ENCODE measurements around the gene VOPP1.

Gene VOPP1

DNA sequence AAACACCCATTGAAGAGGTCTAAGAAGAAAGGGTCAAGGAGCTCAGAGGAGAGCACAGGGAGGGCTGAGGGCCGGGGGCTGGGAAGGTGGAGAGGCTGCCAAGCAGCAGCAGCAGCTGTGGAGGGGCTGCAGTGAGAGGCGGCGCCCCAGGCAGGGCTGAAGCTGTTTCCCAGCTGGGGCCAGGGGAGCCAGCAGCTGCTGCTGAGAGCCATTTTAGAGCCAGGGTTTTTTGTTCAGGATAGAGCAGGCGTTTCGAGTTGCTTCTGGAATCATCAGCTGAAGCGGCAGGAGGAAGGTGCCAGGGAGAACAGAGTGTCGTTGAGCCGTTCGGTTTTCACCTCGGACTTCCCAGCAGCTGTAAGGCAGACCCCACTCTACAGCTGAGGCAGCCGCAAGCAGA, 144.5 kb downstream of the VOPP1 start:
- Mint-ChIP-seq H3K4me3 (no peak overlapping the region), H3K27me3 (no peaks in the 10 kb centered on the region), H3K36me3 (peaks cover 8% of the 10 kb centered on the region), H3K9me3 (no peaks in the 10 kb centered on the region), H3K27ac (peak overlapping the region; percentile 59), H3K4me1 (peaks cover 8% of the 10 kb centered on the region)

DNA sequence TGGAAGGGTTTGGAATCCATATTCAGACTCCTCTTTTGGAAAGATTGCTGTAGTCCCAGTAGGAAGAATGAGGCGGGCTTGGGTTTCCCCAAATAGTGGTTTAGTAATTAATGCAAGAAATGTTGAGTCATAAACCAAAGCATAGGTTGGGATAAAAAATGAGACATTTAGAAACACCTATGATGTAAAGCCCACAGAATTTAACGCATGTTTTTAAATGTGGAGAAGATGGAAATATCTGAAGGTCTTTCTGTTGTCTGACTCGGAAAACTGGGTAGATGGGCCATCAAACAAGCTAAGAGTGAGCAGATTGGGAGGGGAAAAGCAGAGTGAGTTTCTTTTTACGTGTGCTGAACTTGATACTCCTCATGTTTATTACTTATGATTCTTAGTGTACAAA, 145.0 kb downstream of the VOPP1 start:
- Mint-ChIP-seq H3K27me3 (no peaks in the 10 kb centered on the region), H3K9me3 (no peaks in the 10 kb centered on the region), H3K27ac (peak overlapping the region; percentile 59), H3K4me1 (peaks cover 6% of the 10 kb centered on the region), H3K4me3 (no peak overlapping the region), H3K36me3 (peaks cover 8% of the 10 kb centered on the region)

DNA sequence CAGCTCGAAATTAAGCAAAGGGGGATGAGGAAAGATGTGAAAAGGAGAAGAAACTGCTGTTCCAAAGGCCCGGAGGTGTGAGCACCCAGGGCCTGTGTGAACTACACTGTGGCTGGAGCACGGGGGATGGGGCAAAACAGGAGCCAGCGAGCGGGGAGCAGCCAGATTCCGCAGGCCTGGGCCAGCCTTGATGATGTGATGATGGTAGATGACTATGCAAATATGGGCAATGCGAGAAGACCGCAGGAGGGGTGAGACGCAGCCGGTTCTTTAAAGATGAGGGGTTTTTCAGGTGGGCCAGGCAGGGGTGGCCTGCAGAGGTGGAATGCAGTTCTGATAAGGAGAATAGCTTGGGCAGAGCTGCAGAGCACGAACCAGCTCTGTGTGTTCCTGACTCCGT, 145.6 kb downstream of the VOPP1 start:
- H3K27ac Mint-ChIP-seq, result no peak overlapping the region
- no peaks in the 10 kb centered on the region for H3K9me3 Mint-ChIP-seq
- H3K4me1 Mint-ChIP-seq, result peaks cover 6% of the 10 kb centered on the region
- no peaks in the 10 kb centered on the region for H3K27me3 Mint-ChIP-seq
- peaks cover 8% of the 10 kb centered on the region for H3K36me3 Mint-ChIP-seq
- H3K4me3 Mint-ChIP-seq, result no peak overlapping the region

DNA sequence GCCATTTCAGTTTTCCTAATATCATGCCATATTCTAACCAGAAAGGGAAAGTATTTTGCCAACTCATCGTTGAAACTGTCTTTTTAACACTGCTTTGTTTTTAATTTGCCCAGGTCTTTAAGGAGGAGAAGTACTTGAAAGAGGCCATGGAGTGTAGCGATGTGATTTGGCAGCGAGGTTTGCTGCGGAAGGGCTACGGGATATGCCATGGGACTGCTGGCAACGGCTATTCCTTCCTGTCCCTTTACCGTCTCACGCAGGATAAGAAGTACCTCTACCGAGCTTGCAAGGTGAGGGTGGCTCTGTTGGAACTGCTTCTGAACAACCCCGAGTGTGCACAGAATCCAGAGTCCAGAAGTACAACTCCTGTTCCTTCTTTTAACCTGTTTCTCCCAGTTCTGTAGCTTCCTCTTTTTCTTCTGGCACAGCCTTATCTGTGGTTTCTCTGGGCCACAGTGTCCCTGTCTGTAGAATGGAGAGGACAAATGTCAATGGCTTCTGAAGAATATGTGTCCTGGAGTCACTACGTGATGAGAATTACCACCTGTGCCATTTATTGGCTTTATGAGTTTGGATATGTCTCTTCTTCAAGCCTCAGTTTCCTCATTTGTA, 147.1 kb downstream of the VOPP1 start:
- Mint-ChIP-seq H3K4me3 (no peak overlapping the region), H3K9me3 (no peaks in the 10 kb centered on the region), H3K36me3 (peaks cover 8% of the 10 kb centered on the region), H3K4me1 (peaks cover 6% of the 10 kb centered on the region), H3K27me3 (no peaks in the 10 kb centered on the region), H3K27ac (no peak overlapping the region)

DNA sequence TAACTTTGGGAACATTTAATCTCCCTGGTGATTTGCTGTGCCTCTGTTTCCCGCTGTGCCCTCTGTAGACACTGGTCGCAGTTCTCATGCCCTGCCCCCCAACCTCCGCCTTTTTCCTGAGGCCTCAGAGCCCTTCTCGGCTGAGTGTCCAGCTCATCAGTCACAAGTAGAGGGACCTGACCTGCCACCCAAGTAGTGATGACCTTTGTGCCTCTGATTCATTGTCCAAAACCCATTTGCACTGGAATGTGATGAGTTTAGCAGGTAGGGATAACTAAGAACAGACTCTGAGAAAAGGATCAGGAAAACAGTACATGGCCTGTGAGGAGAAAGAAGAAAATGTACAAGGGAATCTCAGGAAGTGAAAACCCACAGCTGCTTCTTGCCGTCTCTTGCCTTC, 148.4 kb downstream of the VOPP1 start:
- Mint-ChIP-seq H3K27me3 (no peaks in the 10 kb centered on the region), H3K36me3 (peaks cover 9% of the 10 kb centered on the region), H3K27ac (no peak overlapping the region), H3K4me3 (no peak overlapping the region), H3K4me1 (peaks cover 6% of the 10 kb centered on the region), H3K9me3 (no peaks in the 10 kb centered on the region)

DNA sequence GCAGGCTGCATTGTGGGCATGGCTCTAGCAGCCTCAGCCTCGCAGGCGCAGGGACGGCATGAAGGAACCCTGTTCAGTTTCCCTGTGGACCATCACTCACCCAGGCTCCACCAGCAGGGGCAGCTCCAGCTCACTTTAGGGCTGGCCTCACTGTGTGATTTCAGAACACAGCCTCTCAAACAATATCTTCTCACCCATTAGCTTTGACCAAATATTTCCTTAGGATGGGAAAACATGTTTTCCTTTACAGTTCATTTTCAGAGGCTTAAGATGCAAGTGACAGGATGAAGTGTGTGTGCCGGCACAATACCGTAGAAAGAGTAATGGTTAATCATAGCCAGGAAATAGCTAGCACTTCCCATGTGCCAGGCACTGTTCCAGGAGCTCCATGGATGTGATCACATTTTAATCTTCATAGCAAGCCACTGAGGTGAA, 149.0 kb downstream of the VOPP1 start:
- Mint-ChIP-seq H3K4me1 (peaks cover 6% of the 10 kb centered on the region), H3K27ac (no peak overlapping the region), H3K9me3 (no peaks in the 10 kb centered on the region), H3K27me3 (no peaks in the 10 kb centered on the region), H3K4me3 (no peak overlapping the region), H3K36me3 (peaks cover 9% of the 10 kb centered on the region)
